Kidney (tissue), 14 donors: ENCODE data around the gene NUFIP1. TPM values are rescaled to one million over a fixed set of nuclear protein-coding genes. Genes with fewer than 3 reads are reported as not detected.
"Not testable (repeated sequence)": the region's sequence is repeated elsewhere in the genome, so short reads cannot be mapped to it uniquely, and the experiment has no call there.

Source experiments
- DNase-seq, 5 donors: peaks; one replicate each; pipeline ENCODE4 v3.0.0-alpha.2; 2013 to 2020
- FAIRE-seq: peaks from 2 replicates; lab custom pipeline; 2012; peaks lifted over from hg19 to GRCh38; lab: Jason Lieb, UNC
- H3K27ac ChIP-seq, 2 donors: one replicate each; pipeline ENCODE4 v1.7.0; 2013; ENCODE audit warnings: low read depth in 2 of 2, low read length in 2 of 2, inconsistent platforms in 1 of 2
- H3K27me3 ChIP-seq: one replicate; pipeline ENCODE4 v1.7.1; 2013; ENCODE audit warnings: low read length, inconsistent platforms; ENCODE audit not compliant: control insufficient read depth, insufficient read depth
- H3K36me3 ChIP-seq, 3 donors: one replicate each; pipeline versions ENCODE4 v1.7.0 to v1.7.1; 2013; ENCODE audit warnings: low read length in 3 of 3, control low read depth in 1 of 3, inconsistent platforms in 1 of 3; ENCODE audit not compliant: insufficient read depth in 3 of 3, control insufficient read depth in 2 of 3
- H3K4me1 ChIP-seq, 3 donors: one replicate each; pipeline versions ENCODE4 v1.7.0 to v1.7.1; 2013; ENCODE audit warnings: low read length in 3 of 3, inconsistent platforms in 1 of 3, low read depth in 1 of 3; ENCODE audit not compliant: control insufficient read depth in 2 of 3, insufficient read depth in 2 of 3
- H3K4me3 ChIP-seq, 3 donors: one replicate each; pipeline versions ENCODE4 v1.7.0 to v1.8.1; 2013; ENCODE audit warnings: low read length in 3 of 3, control low read depth in 1 of 3, inconsistent platforms in 1 of 3
- H3K9ac ChIP-seq, 3 donors: one replicate each; pipeline versions ENCODE4 v1.7.0 to v1.7.1; 2013; ENCODE audit warnings: low read length in 3 of 3, control low read depth in 1 of 3, inconsistent platforms in 1 of 3
- H3K9me3 ChIP-seq, 3 donors: one replicate each; pipeline versions ENCODE4 v1.7.0 to v1.7.1; 2013; ENCODE audit warnings: low read length in 3 of 3, control low read depth in 1 of 3, inconsistent platforms in 1 of 3; ENCODE audit not compliant: control insufficient read depth in 2 of 3, insufficient read depth in 1 of 3
- intact Hi-C: fragments of 100-400 bp; cut with DNase I; formaldehyde crosslinking; loops from one replicate; pipeline ENCODE4 v1.11.1; 2022
- polyA plus RNA-seq: library from polyadenylated mRNA; stranded (reverse); fragments of 350-450 nt; fragmentation: Illumina TruSeq; extraction: RNeasy Lipid Tissue Mini Kit (QIAGEN cat#74804); gene quantifications from one replicate; pipeline ENCODE4 v1.2.3, GENCODE V29; 2014; ENCODE audit warnings: low read depth, low replicate concordance; ENCODE audit not compliant: insufficient read depth
- total RNA-seq: library from RNA; stranded (reverse); fragmentation: NEBNext Ultra II Directional; extraction: Animal tissue kit (Norgen Biotek cat#: 25700); gene quantifications from one replicate; pipeline ENCODE4 v1.2.1, GENCODE V29; 2021
- TF ChIP-seq, protein P1 (sequence below): IDR thresholded peaks from 3 replicates; pipeline ENCODE4 v1.5.1; 2012; ENCODE audit warnings: mild to moderate bottlenecking, moderate library complexity, borderline replicate concordance; ENCODE audit not compliant: insufficient read depth; ENCODE audit errors: extremely low read depth
- donor health status: control.
- donor health status: control.
- donor health status: control.
- donor health status: control.
- donor health status: control.
- donor health status: DM: yes; HTN: yes; CAD: no.
- donor health status: Normal renal cell carcinoma (clear cell type).

Gene NUFIP1
- total and polyA plus RNA-seq, 2 donors from 2014 or later: 3.4 to 5.5 TPM

DNA sequence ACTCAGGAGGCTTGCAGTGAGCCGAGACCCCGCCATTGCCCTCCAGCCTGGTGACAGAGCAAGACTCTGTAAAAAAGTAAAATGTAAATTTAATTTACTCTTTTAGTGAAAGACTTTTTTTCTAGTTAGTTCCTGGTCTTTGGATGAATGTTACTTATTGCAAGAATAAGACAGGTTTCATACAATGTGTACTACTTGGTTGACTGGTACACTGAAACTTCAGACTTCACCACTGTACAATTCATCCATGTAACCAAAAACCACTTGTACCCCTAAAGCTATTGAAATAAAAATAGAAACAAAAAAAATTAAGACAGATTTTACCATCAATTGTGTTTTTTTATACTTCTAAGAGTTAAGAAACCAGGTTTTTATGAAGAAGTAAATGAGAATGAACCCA, 35.6 kb upstream of the NUFIP1 start:
- Histone ChIP-seq H3K27me3 (no peaks in the 10 kb centered on the region), H3K27ac (no peak overlapping the region), H3K36me3 (peaks cover 0 to 24% (median 6%) of the 10 kb centered on the region in 3 donors), H3K4me1 (no peaks in the 10 kb centered on the region), H3K4me3 (no peak overlapping the region), H3K9me3 (no peaks in the 10 kb centered on the region), H3K9ac (no peak overlapping the region)
- DNase-seq: no peak
- intact Hi-C loops: no loop called here
- TF ChIP-seq, protein P1, sequence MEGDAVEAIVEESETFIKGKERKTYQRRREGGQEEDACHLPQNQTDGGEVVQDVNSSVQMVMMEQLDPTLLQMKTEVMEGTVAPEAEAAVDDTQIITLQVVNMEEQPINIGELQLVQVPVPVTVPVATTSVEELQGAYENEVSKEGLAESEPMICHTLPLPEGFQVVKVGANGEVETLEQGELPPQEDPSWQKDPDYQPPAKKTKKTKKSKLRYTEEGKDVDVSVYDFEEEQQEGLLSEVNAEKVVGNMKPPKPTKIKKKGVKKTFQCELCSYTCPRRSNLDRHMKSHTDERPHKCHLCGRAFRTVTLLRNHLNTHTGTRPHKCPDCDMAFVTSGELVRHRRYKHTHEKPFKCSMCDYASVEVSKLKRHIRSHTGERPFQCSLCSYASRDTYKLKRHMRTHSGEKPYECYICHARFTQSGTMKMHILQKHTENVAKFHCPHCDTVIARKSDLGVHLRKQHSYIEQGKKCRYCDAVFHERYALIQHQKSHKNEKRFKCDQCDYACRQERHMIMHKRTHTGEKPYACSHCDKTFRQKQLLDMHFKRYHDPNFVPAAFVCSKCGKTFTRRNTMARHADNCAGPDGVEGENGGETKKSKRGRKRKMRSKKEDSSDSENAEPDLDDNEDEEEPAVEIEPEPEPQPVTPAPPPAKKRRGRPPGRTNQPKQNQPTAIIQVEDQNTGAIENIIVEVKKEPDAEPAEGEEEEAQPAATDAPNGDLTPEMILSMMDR: no peak
- no peak for FAIRE-seq

DNA sequence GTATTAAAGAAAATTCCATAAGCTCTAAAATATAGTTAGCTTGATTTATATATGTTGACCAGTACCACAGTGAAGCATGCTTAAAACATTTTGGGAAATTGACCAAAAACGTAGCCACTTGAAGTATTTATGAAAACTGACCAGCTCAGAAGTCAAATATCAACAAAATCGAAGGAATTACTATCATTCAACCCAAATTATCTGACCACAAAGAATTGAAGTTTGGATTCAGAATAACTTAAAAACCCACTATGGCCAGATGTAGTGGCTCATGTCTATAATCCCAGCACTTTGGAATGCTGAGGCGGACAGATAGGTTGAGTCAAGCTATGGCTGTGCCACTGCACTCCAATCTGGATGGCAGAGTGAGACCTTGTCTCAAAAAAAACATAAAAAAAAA, 32.0 kb upstream of the NUFIP1 start:
- Histone ChIP-seq H3K27me3 (no peaks in the 10 kb centered on the region), H3K4me3 (no peak overlapping the region), H3K4me1 (no peaks in the 10 kb centered on the region), H3K36me3 (peaks cover 0 to 6% (median 0%) of the 10 kb centered on the region in 3 donors), H3K9me3 (no peaks in the 10 kb centered on the region), H3K9ac (no peak overlapping the region), H3K27ac (no peak overlapping the region)
- intact Hi-C loops: no loop called here
- no peak for DNase-seq
- no peak for FAIRE-seq
- TF ChIP-seq, protein P1: no peak

DNA sequence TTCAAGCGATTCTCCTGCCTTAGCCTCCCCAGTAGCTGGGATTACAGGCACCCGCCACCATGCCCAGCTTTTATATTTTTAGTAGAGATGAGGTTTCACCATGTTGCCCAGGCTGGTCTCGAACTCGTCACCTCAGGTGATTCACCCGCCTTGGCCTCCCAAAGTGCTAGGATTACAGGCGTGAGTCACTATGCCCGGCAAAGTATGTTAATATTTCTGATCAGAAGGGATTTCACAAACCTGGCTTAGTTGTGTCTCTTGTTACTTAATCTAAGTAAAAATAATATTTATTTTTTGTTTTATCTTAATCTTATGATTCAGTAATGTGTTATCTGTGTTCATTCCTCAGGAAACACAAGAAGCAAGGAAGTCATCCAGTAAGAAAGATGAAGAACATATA, 30.7 kb upstream of the NUFIP1 start:
- H3K27ac ChIP-seq, H3K9me3 ChIP-seq, intact Hi-C loops, H3K4me3 ChIP-seq, FAIRE-seq, H3K9ac ChIP-seq, H3K27me3 ChIP-seq, DNase-seq, H3K4me1 ChIP-seq: not testable (repeated sequence)
- H3K36me3 ChIP-seq: peaks cover 0 to 13% (median 3%) of the 10 kb centered on the region in 3 donors

DNA sequence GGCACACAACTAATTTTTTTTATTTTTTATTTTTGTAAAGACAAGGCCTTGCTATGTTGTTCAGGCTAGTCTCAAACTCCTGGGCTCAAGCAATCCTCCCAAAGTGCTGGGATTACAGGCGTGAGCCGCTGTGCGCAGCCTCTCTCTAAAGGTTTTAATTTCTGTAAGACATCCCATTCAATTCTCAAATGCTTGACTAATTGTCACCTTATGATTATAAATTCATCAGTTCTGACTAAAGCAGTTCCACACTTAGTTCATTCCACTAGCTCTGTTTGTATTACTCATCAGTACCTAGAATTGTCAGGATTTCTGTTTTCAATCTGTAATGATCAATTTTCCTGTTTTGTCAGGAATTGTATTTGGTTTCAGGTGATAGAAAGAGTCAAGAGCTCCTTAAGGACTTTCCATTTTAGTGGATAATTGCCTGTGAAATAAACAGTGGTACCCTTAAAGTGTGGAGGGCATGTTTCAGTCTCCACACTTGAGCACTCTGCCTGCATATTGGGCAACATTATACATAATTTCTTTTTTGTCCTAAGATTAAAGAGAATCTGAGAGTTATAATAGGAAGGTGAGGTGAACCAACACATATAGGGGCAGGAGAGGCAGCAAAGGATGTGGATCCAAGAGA, 27.6 kb upstream of the NUFIP1 start:
- TF ChIP-seq, protein P1: no peak
- Histone ChIP-seq H3K4me1 (no peaks in the 10 kb centered on the region), H3K4me3 (no peak overlapping the region), H3K9me3 (no peaks in the 10 kb centered on the region), H3K27me3 (no peaks in the 10 kb centered on the region), H3K27ac (no peak overlapping the region), H3K9ac (no peak overlapping the region), H3K36me3 (peaks cover 3 to 10% (median 4%) of the 10 kb centered on the region in 3 donors)
- intact Hi-C loops: no loop called here
- FAIRE-seq (no peak), DNase-seq (no peak)
